Progenitor cell of endocrine pancreas (in vitro differentiated cells): ENCODE results near the gene ADARB2. TPM values are rescaled to one million over a fixed set of nuclear protein-coding genes. Genes with fewer than 3 reads are reported as not detected.

Experiments
- DNase-seq: peaks from one replicate; pipeline ENCODE4 v3.0.0; 2021; ENCODE audit warnings: low spot score; ENCODE audit not compliant: unreplicated experiment
- H3K27ac Mint-ChIP-seq: 2 replicates; pipeline ENCODE4 v1.8.0; 2021; ENCODE audit warnings: mild to moderate bottlenecking, moderate library complexity, mixed read lengths
- H3K27me3 Mint-ChIP-seq: 2 replicates; pipeline ENCODE4 v1.8.0; 2021; ENCODE audit warnings: mixed read lengths
- H3K36me3 Mint-ChIP-seq: 2 replicates; pipeline ENCODE4 v1.8.0; 2022; ENCODE audit warnings: mixed read lengths; ENCODE audit not compliant: insufficient read depth
- H3K4me1 Mint-ChIP-seq: 2 replicates; pipeline ENCODE4 v1.8.0; 2021; ENCODE audit warnings: low read depth, mixed read lengths
- H3K4me3 Mint-ChIP-seq: 2 replicates; pipeline ENCODE4 v1.8.0; 2021; ENCODE audit warnings: low read depth, mild to moderate bottlenecking, moderate library complexity, mixed read lengths
- H3K9me3 Mint-ChIP-seq: 2 replicates; pipeline ENCODE4 v1.8.0; 2021; ENCODE audit warnings: low read depth, mixed read lengths
- total RNA-seq: library from RNA; stranded (reverse); gene quantifications from 2 replicates; pipeline ENCODE4 v1.2.1, GENCODE V29; 2021
- TF ChIP-seq, protein P1 (sequence below): fragments of 200-600 bp; sonication (generic); IDR thresholded peaks from one replicate; pipeline ENCODE4 v1.5.0; 2021; ENCODE audit warnings: antibody characterized with exemption, mild to moderate bottlenecking; ENCODE audit not compliant: unreplicated experiment

The ADARB2 gene
- total RNA-seq, 1 donor from 2014 or later: 1.3 TPM

- no peak overlapping the region for H3K4me3 Mint-ChIP-seq
- H3K9me3 Mint-ChIP-seq: peaks cover 6% of the 10 kb centered on the region
- H3K36me3 Mint-ChIP-seq: peaks cover 4% of the 10 kb centered on the region
- TF ChIP-seq, protein P1, sequence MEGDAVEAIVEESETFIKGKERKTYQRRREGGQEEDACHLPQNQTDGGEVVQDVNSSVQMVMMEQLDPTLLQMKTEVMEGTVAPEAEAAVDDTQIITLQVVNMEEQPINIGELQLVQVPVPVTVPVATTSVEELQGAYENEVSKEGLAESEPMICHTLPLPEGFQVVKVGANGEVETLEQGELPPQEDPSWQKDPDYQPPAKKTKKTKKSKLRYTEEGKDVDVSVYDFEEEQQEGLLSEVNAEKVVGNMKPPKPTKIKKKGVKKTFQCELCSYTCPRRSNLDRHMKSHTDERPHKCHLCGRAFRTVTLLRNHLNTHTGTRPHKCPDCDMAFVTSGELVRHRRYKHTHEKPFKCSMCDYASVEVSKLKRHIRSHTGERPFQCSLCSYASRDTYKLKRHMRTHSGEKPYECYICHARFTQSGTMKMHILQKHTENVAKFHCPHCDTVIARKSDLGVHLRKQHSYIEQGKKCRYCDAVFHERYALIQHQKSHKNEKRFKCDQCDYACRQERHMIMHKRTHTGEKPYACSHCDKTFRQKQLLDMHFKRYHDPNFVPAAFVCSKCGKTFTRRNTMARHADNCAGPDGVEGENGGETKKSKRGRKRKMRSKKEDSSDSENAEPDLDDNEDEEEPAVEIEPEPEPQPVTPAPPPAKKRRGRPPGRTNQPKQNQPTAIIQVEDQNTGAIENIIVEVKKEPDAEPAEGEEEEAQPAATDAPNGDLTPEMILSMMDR: no peak
- DNase-seq: no peak
- H3K27ac Mint-ChIP-seq: no peak overlapping the region
- peaks cover 7% of the 10 kb centered on the region for H3K27me3 Mint-ChIP-seq
- peaks cover 22% of the 10 kb centered on the region for H3K4me1 Mint-ChIP-seq
These were observed 587.3 kb downstream of the ADARB2 start for GRCh38 chr10:1149793-1150637.

- no peak for DNase-seq
- TF ChIP-seq, protein P1: no peak
- no peak overlapping the region for H3K27ac Mint-ChIP-seq
These were observed 588.3 kb downstream of the ADARB2 start for GRCh38 chr10:1148855-1149605.

GRCh38 chr10:1147810-1148209 lies 589.5 kb downstream of the ADARB2 start:
- TF ChIP-seq, protein P1: no peak
- Mint-ChIP-seq H3K36me3 (peaks cover 6% of the 10 kb centered on the region), H3K4me3 (no peak overlapping the region), H3K27ac (no peak overlapping the region), H3K27me3 (peaks cover 3% of the 10 kb centered on the region), H3K9me3 (peaks cover 23% of the 10 kb centered on the region), H3K4me1 (peaks cover 17% of the 10 kb centered on the region)
- DNase-seq: no peak

More at GRCh38 chr10:1148855-1149605, 588.3 kb downstream of the ADARB2 start:
- Mint-ChIP-seq H3K9me3 (peaks cover 15% of the 10 kb centered on the region), H3K4me1 (peaks cover 21% of the 10 kb centered on the region), H3K27me3 (peaks cover 5% of the 10 kb centered on the region), H3K36me3 (peaks cover 6% of the 10 kb centered on the region), H3K4me3 (no peak overlapping the region)

DNA sequence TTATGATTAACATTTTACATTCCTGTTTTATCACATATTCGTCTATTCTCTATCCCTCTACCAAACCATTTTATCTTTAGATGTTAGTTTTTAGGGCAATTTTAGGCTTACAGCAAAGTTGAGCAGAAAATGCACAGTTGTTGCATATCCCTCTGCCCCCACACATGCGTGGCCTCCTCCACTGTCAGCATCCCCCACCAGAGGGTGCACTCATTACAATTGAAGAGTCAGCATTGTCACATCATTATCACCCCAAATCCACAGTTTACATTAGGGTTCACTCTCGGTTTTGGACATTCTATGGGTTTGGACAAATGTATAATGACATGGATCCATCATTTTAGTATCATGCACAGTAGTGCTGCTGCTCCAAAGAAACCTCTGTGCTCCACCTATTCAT lies 594.7 kb downstream of the ADARB2 start:
- peaks cover 6% of the 10 kb centered on the region for H3K36me3 Mint-ChIP-seq
- peaks cover 33% of the 10 kb centered on the region for H3K9me3 Mint-ChIP-seq
- no peak for DNase-seq
- TF ChIP-seq, protein P1: peak; percentile 17
- peaks cover 9% of the 10 kb centered on the region for H3K4me1 Mint-ChIP-seq
- H3K27ac Mint-ChIP-seq: no peak overlapping the region
- H3K27me3 Mint-ChIP-seq: no peaks in the 10 kb centered on the region
- no peak overlapping the region for H3K4me3 Mint-ChIP-seq

DNA sequence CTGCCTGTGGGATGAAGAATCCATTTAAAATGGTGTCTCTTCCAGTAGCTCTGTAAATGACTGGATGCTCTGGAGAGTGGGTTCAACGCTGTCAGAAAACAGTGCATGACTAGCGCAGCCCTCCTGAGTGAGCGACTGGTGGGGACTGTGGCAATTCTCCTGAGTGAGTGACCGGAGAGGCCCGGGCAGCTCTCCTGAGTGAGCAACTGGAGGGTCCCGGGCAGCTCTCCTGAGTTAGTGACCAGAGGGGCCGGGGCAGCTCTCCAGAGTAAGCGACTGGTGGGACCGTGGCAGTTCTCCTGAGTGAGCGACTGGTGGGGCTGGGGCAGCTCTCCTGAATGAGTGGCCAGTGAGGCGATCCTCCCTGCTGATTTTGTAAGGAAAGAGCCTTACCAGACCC lies 595.6 kb downstream of the ADARB2 start:
- peaks cover 9% of the 10 kb centered on the region for H3K4me1 Mint-ChIP-seq
- no peaks in the 10 kb centered on the region for H3K27me3 Mint-ChIP-seq
- H3K36me3 Mint-ChIP-seq: peaks cover 2% of the 10 kb centered on the region
- H3K4me3 Mint-ChIP-seq: no peak overlapping the region
- DNase-seq: no peak
- H3K27ac Mint-ChIP-seq: no peak overlapping the region
- TF ChIP-seq, protein P1: no peak
- peaks cover 27% of the 10 kb centered on the region for H3K9me3 Mint-ChIP-seq
